Ectodermal cell (in vitro differentiated cells): Measurements from ENCODE around the gene NPC1.
"Not testable (repeated sequence)": the region's sequence is repeated elsewhere in the genome, so short reads cannot be mapped to it uniquely, and the experiment has no call there.

Experiments
- H3K27ac ChIP-seq: 2 replicates; pipeline ENCODE4 v1.7.0; 2013; ENCODE audit warnings: mild to moderate bottlenecking, low read depth, low read length; ENCODE audit not compliant: insufficient read depth, poor library complexity, severe bottlenecking
- H3K27me3 ChIP-seq: 2 replicates; pipeline ENCODE4 v1.7.0; 2013; ENCODE audit warnings: mild to moderate bottlenecking, low read length; ENCODE audit not compliant: insufficient read depth, control insufficient read depth, poor library complexity, severe bottlenecking
- H3K36me3 ChIP-seq: one replicate; pipeline ENCODE4 v1.7.0; 2013; ENCODE audit warnings: low read length; ENCODE audit not compliant: control insufficient read depth, insufficient read depth
- H3K4me1 ChIP-seq: one replicate; pipeline ENCODE4 v1.7.0; 2013; ENCODE audit warnings: low read length; ENCODE audit not compliant: control insufficient read depth, insufficient read depth
- H3K4me3 ChIP-seq: 2 replicates; pipeline ENCODE4 v1.7.0; 2013; ENCODE audit warnings: low read depth, low read length, control low read depth; ENCODE audit not compliant: insufficient read depth
- H3K9me3 ChIP-seq: 2 replicates; pipeline ENCODE4 v1.7.0; 2013; ENCODE audit warnings: mild to moderate bottlenecking, low read length, moderate library complexity; ENCODE audit not compliant: control insufficient read depth
- WGBS, 2 experiments: methylation state at CpG; one replicate each; pipeline ENCODE4 v1.1.7; 2013; ENCODE audit warnings: missing lambda C conversion rate in 2 of 2; 5-methylcytosine and 5-hydroxymethylcytosine counted together

NPC1 gene

DNA sequence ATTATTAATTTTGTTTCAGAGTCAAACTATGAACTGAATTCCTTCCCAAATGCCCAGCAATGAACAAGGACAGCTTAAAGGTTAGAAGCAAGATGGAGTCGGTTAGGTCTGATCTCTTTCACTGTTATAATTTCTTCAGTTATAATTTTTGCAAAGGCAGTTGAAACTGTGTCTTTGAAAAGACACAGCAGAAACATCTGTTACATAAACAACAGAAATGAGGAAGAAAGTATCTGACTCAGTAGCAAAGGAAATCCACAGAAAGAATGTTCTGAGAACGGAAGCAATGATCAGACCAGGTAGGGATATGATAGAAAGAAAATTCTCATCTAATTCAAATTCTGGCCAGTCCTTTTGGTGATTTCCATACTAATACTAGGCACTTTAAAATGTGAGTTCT, 88.2 kb downstream of the NPC1 start:
- peaks cover 15% of the 10 kb centered on the region for H3K27me3 ChIP-seq
- WGBS, 2 experiments: 100% methylated on average over 1 to 2 of the region's 2 CpGs

DNA sequence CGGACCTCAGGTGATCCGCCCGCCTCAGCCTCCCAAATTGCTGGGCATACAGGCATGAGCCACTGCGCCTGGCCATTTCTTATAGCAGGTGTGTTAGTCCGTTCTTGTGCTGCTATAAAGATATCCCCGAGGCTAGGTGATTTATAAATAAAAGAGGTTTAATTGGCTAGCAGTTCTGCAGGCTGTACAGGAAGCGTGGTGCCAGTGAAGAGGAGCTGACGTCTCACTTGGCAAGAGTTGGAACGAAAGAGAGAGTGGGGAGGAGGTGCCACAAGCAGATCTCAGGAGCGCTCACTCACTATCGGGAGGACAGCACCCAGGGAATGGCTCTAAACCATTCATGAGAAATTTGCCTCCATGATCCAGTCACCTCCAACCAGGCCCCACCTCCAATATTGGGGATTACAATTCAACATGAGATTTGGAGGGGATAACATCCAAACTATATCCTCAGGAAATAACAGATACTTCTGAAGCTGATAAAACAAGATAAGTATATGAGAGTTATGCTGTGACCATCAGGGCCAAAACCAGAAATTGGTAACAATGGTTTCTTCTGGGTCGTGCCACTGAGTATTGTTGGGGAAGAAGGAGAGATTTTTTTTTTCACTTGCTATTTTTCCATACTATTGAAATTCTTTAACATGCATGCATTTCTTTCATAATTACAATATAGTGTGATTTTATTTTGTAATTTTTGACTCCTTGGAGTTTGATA, 90.4 kb downstream of the NPC1 start:
- 92 to 93% methylated on average over 12 of the region's 12 CpGs for WGBS, 2 experiments
- Histone ChIP-seq H3K27me3 (no peaks in the 10 kb centered on the region), H3K36me3 (no peaks in the 10 kb centered on the region), H3K27ac (no peak overlapping the region), H3K4me1 (peaks cover 5% of the 10 kb centered on the region), H3K4me3 (no peak overlapping the region), H3K9me3 (no peaks in the 10 kb centered on the region)

More for the DNA sequence above, 88.2 kb downstream of the NPC1 start:
- Histone ChIP-seq H3K4me3 (no peak overlapping the region), H3K4me1 (peaks cover 5% of the 10 kb centered on the region), H3K36me3 (no peaks in the 10 kb centered on the region), H3K27ac (no peak overlapping the region), H3K9me3 (no peaks in the 10 kb centered on the region)

DNA sequence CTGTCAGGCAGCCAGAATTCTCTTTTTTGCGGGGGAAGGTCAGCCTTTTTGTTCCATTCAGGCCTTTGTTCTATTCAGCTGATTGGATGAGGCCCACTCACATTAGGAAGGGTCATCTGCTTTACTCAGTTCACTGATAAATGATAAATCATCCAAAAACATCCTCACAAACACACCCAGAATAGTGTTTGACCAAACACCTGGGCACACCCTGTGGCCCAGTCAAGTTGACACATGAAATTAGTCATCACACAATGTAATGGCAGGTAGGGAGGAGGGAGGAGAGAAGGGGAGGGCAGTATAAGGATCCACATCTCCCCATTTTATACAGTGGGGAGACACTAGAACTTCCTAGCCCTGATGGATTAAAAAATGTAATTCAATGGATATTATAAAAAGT, 91.3 kb downstream of the NPC1 start:
- H3K4me3 ChIP-seq: no peak overlapping the region
- H3K36me3 ChIP-seq: no peaks in the 10 kb centered on the region
- no peaks in the 10 kb centered on the region for H3K9me3 ChIP-seq
- no peak overlapping the region for H3K27ac ChIP-seq
- H3K27me3 ChIP-seq: no peaks in the 10 kb centered on the region
- WGBS, 2 experiments: 42 to 55% methylated on average over 1 of the region's 1 CpG
- peaks cover 5% of the 10 kb centered on the region for H3K4me1 ChIP-seq

DNA sequence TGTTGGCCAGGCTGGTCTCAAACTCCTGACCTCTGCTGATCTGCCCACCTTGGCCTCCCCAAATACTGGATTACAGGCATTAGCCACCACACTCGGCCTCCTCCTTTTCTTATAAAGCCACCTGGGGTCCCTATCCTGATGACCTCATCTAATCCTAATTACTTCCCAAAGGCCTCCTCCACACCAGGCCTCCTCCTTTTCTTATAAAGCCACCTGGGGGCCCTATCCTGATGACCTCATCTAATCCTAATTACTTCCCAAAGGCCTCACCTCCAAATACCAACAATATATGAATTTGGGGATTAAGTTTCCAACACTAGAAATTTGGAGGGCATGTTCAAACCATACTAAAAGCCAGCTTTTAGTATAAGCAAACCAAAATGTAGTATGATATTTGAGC, 92.7 kb downstream of the NPC1 start:
- no peak overlapping the region for H3K27ac ChIP-seq
- no peaks in the 10 kb centered on the region for H3K9me3 ChIP-seq
- H3K36me3 ChIP-seq: no peaks in the 10 kb centered on the region
- H3K27me3 ChIP-seq: no peaks in the 10 kb centered on the region
- peaks cover 5% of the 10 kb centered on the region for H3K4me1 ChIP-seq
- no peak overlapping the region for H3K4me3 ChIP-seq
- 56 to 82% methylated on average over 1 of the region's 1 CpG for WGBS, 2 experiments

DNA sequence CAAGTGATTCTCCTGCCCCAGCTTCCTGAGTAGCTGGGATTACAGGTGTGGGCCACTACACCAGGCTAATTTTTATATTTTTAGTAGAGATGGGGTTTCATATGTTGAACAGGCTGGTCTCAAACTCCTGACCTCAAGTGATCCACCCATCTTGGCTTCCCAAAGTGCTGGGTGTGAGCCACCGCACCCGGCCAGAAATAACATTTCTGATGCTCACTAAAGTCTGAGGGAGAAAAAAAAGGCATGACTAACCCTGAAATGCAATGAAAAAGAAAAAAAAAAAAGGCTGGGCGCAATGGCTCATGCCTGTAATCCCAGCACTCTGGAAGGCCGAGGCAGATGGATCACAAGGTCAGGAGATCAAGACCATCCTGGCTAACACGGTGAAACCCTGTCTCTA, 96.7 kb downstream of the NPC1 start:
- 86 to 87% methylated on average over 5 of the region's 5 CpGs for WGBS, 2 experiments

DNA sequence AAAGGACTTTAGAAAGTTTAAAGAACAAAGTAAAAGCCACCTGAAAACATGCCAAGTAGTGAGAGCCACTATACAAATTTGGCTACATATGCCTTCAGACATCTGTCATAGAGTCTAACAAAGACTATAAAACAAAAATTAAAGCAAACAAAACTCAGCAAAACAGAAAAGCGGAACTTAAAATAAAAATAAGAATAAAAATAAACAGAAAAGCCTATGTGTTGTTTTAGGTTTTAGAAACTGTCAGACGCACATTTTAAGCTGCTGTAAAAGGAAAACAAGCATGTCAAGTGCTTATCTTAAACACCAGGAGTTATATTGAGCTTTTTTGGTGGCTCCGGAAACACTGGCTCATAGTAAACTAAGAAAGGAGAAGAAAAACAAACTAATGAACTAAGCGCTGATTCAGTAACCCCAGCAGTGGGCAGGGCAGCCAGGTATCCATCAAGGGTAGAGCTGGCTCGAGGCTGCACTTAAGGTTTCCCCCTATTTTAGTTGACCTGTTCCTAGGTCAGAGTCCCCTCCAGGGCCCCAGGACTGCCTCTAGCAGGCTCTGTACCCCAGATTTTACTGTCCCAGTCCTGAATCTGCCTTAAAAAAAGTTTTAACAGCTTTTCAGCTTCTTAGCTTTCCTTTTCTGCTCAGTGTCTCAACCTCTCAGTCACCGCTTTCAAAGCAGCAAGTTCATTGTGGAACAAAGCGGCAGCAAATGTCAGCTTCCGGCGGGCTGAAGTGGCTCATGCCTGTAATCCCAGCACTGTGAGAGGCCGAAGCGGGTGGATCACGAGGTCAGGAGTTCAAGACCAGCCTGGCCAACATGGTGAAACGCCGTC, 98.4 kb downstream of the NPC1 start:
- Histone ChIP-seq H3K27me3 (no peaks in the 10 kb centered on the region), H3K9me3 (no peaks in the 10 kb centered on the region), H3K4me3 (no peak overlapping the region), H3K36me3 (no peaks in the 10 kb centered on the region), H3K27ac (no peak overlapping the region), H3K4me1 (no peaks in the 10 kb centered on the region)
- WGBS, 2 experiments: 89 to 90% methylated on average over 13 of the region's 14 CpGs

More for the DNA sequence above, 96.7 kb downstream of the NPC1 start:
- not testable (repeated sequence) for H3K4me3 ChIP-seq, H3K27ac ChIP-seq, H3K27me3 ChIP-seq, H3K4me1 ChIP-seq, H3K9me3 ChIP-seq, H3K36me3 ChIP-seq

DNA sequence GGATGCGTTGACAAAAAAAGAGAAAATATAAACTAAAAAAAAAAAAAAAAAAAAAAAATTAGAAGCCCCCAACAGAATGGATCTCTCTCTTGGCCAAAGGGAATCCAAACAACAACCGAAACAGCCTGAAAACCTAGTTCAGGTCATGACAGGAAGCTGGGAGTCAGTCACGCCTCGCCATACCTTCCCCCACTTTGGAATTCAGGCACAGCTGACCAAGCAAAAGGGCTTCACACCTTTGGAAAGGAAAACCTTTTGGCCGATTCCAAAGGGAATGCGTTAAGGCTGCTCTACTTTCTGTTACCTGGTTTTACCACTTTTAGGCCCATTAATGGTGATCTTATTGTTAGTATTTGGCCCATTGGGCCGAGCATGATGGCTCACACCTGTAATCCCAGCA, 100.9 kb downstream of the NPC1 start:
- Histone ChIP-seq H3K36me3 (peaks cover 7% of the 10 kb centered on the region), H3K4me1 (no peaks in the 10 kb centered on the region), H3K27ac (no peak overlapping the region), H3K9me3 (no peaks in the 10 kb centered on the region), H3K4me3 (no peak overlapping the region), H3K27me3 (no peaks in the 10 kb centered on the region)
- 90 to 94% methylated on average over 6 of the region's 7 CpGs for WGBS, 2 experiments

DNA sequence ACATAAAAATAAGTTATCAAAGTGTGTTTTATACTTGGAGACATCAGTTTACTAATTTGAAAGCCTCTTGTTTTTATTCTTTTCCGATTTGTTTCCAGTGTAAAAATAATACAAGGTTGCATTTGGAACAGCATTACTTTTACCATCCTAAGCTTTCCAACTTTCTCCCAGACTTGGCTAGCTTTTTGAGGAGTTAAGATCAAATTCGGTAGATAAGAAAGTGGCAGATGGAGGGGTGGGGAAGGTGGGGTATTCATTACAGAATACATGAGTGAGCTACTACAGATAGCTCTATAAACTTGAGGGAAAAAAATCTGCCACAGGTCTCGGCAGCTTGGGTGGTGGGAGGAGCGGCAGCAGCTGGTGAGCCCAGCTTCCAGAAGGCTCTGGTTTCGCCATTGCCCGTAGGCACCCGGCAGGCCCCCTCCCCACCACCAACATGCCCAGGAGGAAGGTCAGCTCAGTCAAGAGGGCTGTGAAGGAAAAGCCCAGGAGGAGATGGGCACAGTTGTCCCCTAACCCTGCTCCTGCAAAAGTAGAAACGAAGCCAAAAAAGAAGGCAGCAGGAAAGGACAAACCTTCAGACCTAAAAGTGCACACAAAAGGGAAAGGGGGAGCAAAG, 101.6 kb downstream of the NPC1 start:
- H3K9me3 ChIP-seq: no peaks in the 10 kb centered on the region
- no peaks in the 10 kb centered on the region for H3K4me1 ChIP-seq
- H3K36me3 ChIP-seq: peaks cover 13% of the 10 kb centered on the region
- WGBS, 2 experiments: 88 to 89% methylated on average over 7 to 8 of the region's 8 CpGs
- no peak overlapping the region for H3K4me3 ChIP-seq
- H3K27ac ChIP-seq: no peak overlapping the region
- no peaks in the 10 kb centered on the region for H3K27me3 ChIP-seq
